Lung (tissue), 12 donors: Measurements from ENCODE around the gene AKAP13. TPM values are rescaled to one million over a fixed set of nuclear protein-coding genes. Genes with fewer than 3 reads are reported as not detected.
A peak's percentile ranks its signal among the peaks of the same experiment; 100 is the strongest.

ENCODE experiments used
- ATAC-seq: fragments of 200-7000 bp; cut with Tn5 transposase; one replicate; pipeline ENCODE4 v1.9.1; 2020; ENCODE audit warnings: moderate number of reproducible peaks; ENCODE audit not compliant: insufficient read depth, low FRiP score
- DNase-seq, 3 donors: peaks; one replicate each; pipeline ENCODE4 v3.0.0-alpha.2; 2013 to 2017
- H3K27ac ChIP-seq, 2 donors: one replicate each; pipeline ENCODE4 v1.5.1; 2013; ENCODE audit warnings: mild to moderate bottlenecking in 2 of 2, moderate library complexity in 2 of 2, control low read depth in 1 of 2, inconsistent platforms in 1 of 2, low read depth in 1 of 2, low read length in 1 of 2
- H3K27me3 ChIP-seq, 3 donors: one replicate each; pipeline ENCODE4 v1.5.1; 2013; ENCODE audit warnings: low read length in 2 of 3; ENCODE audit not compliant: control insufficient read depth in 3 of 3, insufficient read depth in 3 of 3
- H3K36me3 ChIP-seq, 4 donors: one replicate each; pipeline ENCODE4 v1.5.1; 2013; ENCODE audit warnings: low read length in 4 of 4, mild to moderate bottlenecking in 1 of 4, moderate library complexity in 1 of 4; ENCODE audit not compliant: control insufficient read depth in 4 of 4, insufficient read depth in 4 of 4
- H3K4me1 ChIP-seq, 5 donors: one replicate each; pipeline ENCODE4 v1.5.1; 2013; ENCODE audit warnings: low read length in 5 of 5, mild to moderate bottlenecking in 2 of 5, moderate library complexity in 1 of 5; ENCODE audit not compliant: control insufficient read depth in 5 of 5, insufficient read depth in 5 of 5
- H3K4me3 ChIP-seq: one replicate; pipeline ENCODE4 v1.5.1; 2013; ENCODE audit warnings: mild to moderate bottlenecking, control low read depth, moderate library complexity
- H3K9ac ChIP-seq, 2 donors: one replicate each; pipeline ENCODE4 v1.5.1; 2013; ENCODE audit warnings: low read length in 2 of 2, control low read depth in 1 of 2; ENCODE audit not compliant: insufficient read depth in 1 of 2
- H3K9me3 ChIP-seq, 4 donors: one replicate each; pipeline ENCODE4 v1.5.1; 2013; ENCODE audit warnings: low read length in 3 of 4, mild to moderate bottlenecking in 1 of 4, moderate library complexity in 1 of 4; ENCODE audit not compliant: control insufficient read depth in 4 of 4, insufficient read depth in 3 of 4
- WGBS, 2 donors: extraction: QIAGEN DNeasy Blood & Tissue Kit; methylation state at CpG; one replicate each; pipeline ENCODE4 v1.1.7; 2013; 5-methylcytosine and 5-hydroxymethylcytosine counted together
- polyA plus RNA-seq, 2 donors: library from polyadenylated mRNA; stranded (reverse); fragments of 200-250 nt; gene quantifications; one replicate each; pipeline ENCODE4 v1.2.1, GENCODE V29; 2013
- total RNA-seq, 2 donors: library from RNA; depleted of rRNA in 1 of 2; stranded (reverse); fragments of >200 nt in 1 of 2; gene quantifications; one replicate each; pipeline ENCODE4 v1.2.1, GENCODE V29; 2014 to 2021
- TF ChIP-seq, protein P1 (sequence below): IDR thresholded peaks from 2 replicates; pipeline ENCODE4 v1.5.1; 2012; ENCODE audit warnings: mild to moderate bottlenecking; ENCODE audit errors: control extremely low read depth, extremely low read depth
- donor health status: control.
- donor health status: control.
- donor health status: Bipolar disorder and iron deficiency.
- donor health status: healthy.
- donor health status: DM: yes; HTN: yes; CAD: no.

The AKAP13 gene
- total and polyA plus RNA-seq, 4 donors: 102 to 1,115 (median 259) TPM

DNA sequence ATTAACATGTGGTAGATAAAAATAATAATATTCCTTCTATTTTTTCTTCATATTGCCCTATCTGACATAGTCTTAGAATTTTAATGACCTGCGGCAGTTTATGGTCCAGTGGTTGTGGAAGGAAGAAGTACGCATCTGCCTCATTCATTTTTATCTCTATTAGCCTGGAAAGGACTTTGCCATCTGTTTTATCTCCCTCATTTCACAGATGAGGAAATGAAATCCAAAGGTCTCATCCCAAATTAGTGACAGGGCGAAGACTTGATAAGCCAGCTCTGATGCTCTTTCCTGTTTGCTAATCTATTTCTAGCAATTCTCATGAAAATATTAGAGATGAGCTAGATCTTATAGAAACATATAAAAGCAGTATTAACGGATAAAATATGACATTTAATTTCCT is 301.0 kb downstream of the AKAP13 start:
- no peaks in the 10 kb centered on the region for H3K9me3 ChIP-seq
- H3K27me3 ChIP-seq: no peaks in the 10 kb centered on the region
- ATAC-seq: no peak
- H3K4me1 ChIP-seq: peaks cover 0 to 8% (median 0%) of the 10 kb centered on the region in 5 donors
- H3K27ac ChIP-seq: no peak overlapping the region
- DNase-seq: no peak
- peaks cover 18 to 37% (median 27%) of the 10 kb centered on the region in 4 donors for H3K36me3 ChIP-seq
- H3K4me3 ChIP-seq: no peak overlapping the region
- no peak overlapping the region for H3K9ac ChIP-seq
- TF ChIP-seq, protein P1, sequence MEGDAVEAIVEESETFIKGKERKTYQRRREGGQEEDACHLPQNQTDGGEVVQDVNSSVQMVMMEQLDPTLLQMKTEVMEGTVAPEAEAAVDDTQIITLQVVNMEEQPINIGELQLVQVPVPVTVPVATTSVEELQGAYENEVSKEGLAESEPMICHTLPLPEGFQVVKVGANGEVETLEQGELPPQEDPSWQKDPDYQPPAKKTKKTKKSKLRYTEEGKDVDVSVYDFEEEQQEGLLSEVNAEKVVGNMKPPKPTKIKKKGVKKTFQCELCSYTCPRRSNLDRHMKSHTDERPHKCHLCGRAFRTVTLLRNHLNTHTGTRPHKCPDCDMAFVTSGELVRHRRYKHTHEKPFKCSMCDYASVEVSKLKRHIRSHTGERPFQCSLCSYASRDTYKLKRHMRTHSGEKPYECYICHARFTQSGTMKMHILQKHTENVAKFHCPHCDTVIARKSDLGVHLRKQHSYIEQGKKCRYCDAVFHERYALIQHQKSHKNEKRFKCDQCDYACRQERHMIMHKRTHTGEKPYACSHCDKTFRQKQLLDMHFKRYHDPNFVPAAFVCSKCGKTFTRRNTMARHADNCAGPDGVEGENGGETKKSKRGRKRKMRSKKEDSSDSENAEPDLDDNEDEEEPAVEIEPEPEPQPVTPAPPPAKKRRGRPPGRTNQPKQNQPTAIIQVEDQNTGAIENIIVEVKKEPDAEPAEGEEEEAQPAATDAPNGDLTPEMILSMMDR: no peak
- WGBS, 2 donors: 88 to 94% methylated on average over 4 of the region's 4 CpGs

DNA sequence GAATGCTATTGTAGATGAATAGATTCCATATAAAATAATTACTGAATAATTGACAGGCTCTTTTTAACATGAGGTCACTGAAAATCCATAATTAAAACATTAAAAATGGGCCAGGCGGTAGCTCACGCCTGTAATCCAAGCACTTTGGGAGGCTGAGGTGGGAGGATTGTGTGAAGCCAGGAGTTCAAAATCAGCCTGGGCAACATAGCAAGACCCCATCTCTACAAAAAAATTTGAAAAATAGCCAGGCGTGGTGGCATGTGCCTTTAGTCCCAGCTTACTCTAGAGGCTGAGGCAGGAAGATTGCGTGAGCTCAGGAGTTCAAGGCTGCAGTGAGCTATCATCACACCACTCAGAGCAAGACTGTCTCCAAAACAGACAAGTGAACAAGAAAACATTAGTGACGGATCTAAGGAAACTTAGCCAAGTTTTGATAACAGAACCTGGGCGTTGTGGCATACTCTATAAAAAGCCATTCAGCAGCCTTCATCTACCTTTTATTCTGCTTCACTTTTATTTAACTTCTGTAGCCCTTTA is 303.8 kb downstream of the AKAP13 start:
- H3K9ac ChIP-seq: no peak overlapping the region
- peaks cover 18 to 38% (median 24%) of the 10 kb centered on the region in 4 donors for H3K36me3 ChIP-seq
- TF ChIP-seq, protein P1: no peak
- peak overlapping the region in 1 of 2 donors; percentile 41 for H3K27ac ChIP-seq
- H3K9me3 ChIP-seq: no peaks in the 10 kb centered on the region
- no peak overlapping the region for H3K4me3 ChIP-seq
- peaks cover 0 to 17% (median 4%) of the 10 kb centered on the region in 5 donors for H3K4me1 ChIP-seq
- no peak for ATAC-seq
- no peak for DNase-seq
- no peaks in the 10 kb centered on the region for H3K27me3 ChIP-seq
- whole genome bisulfite sequencing, 2 donors: 84 to 90% methylated on average over 6 of the region's 6 CpGs

GRCh38 chr15:85685356-85685755 is 305.0 kb downstream of the AKAP13 start:
- Histone ChIP-seq H3K36me3 (peaks cover 18 to 38% (median 22%) of the 10 kb centered on the region in 4 donors), H3K27ac (no peak overlapping the region), H3K4me1 (peaks cover 0 to 24% (median 8%) of the 10 kb centered on the region in 5 donors), H3K4me3 (no peak overlapping the region), H3K9ac (no peak overlapping the region), H3K27me3 (no peaks in the 10 kb centered on the region), H3K9me3 (no peaks in the 10 kb centered on the region)
- ATAC-seq (no peak), DNase-seq (no peak)
- TF ChIP-seq, protein P1: no peak
- 83 to 89% methylated on average over 9 of the region's 9 CpGs for WGBS, 2 donors

GRCh38 chr15:85687329-85687728 is 306.9 kb downstream of the AKAP13 start:
- Histone ChIP-seq H3K27me3 (no peaks in the 10 kb centered on the region), H3K4me1 (peaks cover 0 to 38% (median 11%) of the 10 kb centered on the region in 5 donors), H3K27ac (peak overlapping the region in 1 of 2 donors; percentile 60), H3K36me3 (peaks cover 18 to 45% (median 22%) of the 10 kb centered on the region in 4 donors), H3K9ac (no peak overlapping the region), H3K4me3 (no peak overlapping the region), H3K9me3 (no peaks in the 10 kb centered on the region)
- TF ChIP-seq, protein P1: no peak
- 61 to 82% methylated on average over 2 of the region's 2 CpGs for WGBS, 2 donors
- ATAC-seq: no peak
- no peak for DNase-seq
